Activated T-helper 2 cell treated with anti-CD3 and anti-CD28 coated beads, Interferon-gamma antibody, Interleukin-2, Interleukin-4, amounts not matched to agents 10 μg/mL and 5 μg/mL and 100 μg/mL, durations not matched to agents 14 hours and 24 hours and 36 hours (primary cell): ENCODE results near the gene ADAMTS12. TPM values are rescaled to one million over a fixed set of nuclear protein-coding genes. Genes with fewer than 3 reads are reported as not detected.

Experiments used
- DNase-seq: peaks from one replicate; pipeline ENCODE4 v3.0.0; 2021; ENCODE audit warnings: low spot score
- H3K27ac Mint-ChIP-seq: one replicate; pipeline ENCODE4 v1.8.0; 2021; ENCODE audit warnings: mixed read lengths
- H3K27me3 Mint-ChIP-seq: one replicate; pipeline ENCODE4 v1.8.0; 2021; ENCODE audit warnings: low read depth, mixed read lengths
- H3K36me3 Mint-ChIP-seq: one replicate; pipeline ENCODE4 v1.8.0; 2021; ENCODE audit warnings: low read depth, mixed read lengths
- H3K4me1 Mint-ChIP-seq: one replicate; pipeline ENCODE4 v1.8.0; 2021; ENCODE audit warnings: low read depth, mixed read lengths
- H3K4me3 Mint-ChIP-seq: one replicate; pipeline ENCODE4 v1.8.0; 2021; ENCODE audit warnings: low read depth, mild to moderate bottlenecking, moderate library complexity, mixed read lengths
- H3K9me3 Mint-ChIP-seq: one replicate; pipeline ENCODE4 v1.8.0; 2021; ENCODE audit warnings: mixed read lengths
- intact Hi-C: fragments of 100-400 bp; cut with micrococcal nuclease; formaldehyde crosslinking; loops from one replicate; pipeline ENCODE4 v1.15.1; 2023
- total RNA-seq: library from RNA; stranded (reverse); gene quantifications from 2 replicates; pipeline ENCODE4 v1.2.3, GENCODE V29; 2022

The ADAMTS12 gene
- total RNA-seq, 1 donor from 2014 or later, result not detected

DNA sequence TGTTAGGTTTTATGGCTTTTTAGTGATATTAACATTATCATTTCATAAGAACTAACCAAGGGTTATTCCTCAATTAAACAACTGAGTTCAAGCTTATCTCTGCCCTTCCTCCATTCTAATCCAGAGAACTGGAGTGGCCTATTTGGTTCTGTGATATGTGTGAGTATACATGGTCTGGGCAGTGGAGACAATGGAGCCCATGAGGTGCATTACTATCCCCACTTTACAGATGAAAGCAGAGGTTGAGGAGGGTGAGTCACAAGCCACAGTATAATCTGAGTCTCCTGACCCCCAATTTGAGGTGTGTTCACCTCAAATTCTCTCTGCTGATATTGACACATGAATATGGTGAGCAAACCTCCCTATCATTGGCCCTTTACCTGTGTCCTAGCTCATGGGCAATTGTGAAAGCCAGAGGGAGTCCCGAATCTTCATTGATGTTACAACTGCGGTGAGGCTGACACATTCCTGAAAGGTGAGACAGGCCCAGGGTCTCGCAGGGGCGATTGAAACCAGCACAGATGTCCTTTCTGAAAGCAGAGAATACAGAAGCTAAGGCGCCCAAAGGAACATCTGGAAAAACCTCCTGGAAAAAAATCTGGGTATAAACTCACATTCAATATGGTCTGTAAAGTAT is 233.9 kb downstream of the ADAMTS12 start:
- Mint-ChIP-seq H3K4me1 (no peaks in the 10 kb centered on the region), H3K9me3 (no peaks in the 10 kb centered on the region), H3K4me3 (no peak overlapping the region), H3K36me3 (no peaks in the 10 kb centered on the region), H3K27ac (no peak overlapping the region), H3K27me3 (no peaks in the 10 kb centered on the region)
- no peak for DNase-seq
- intact Hi-C loops, result no loop called here

DNA sequence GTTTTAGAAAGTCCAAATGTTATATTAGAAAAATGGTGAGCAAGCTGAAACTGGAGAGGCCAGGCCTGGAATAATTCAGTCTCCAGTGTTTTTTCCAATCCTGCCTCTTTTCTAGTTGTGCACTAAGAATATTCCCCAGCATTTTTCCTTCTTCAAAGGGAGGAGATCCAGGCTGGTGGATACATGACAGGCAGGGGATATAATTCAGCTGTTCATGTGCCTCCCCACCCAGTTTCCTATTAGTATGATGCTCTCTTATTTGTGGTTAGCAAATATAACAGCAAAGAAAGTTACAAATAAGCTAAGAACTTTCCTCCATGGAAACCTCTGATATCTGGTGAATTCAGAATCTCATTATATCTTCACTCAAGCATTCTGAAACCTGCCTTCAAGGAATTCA is 234.6 kb downstream of the ADAMTS12 start:
- intact Hi-C loops, result no loop called here
- H3K4me3 Mint-ChIP-seq, result no peak overlapping the region
- no peaks in the 10 kb centered on the region for H3K36me3 Mint-ChIP-seq
- no peak overlapping the region for H3K27ac Mint-ChIP-seq
- DNase-seq, result no peak
- no peaks in the 10 kb centered on the region for H3K4me1 Mint-ChIP-seq
- H3K9me3 Mint-ChIP-seq, result no peaks in the 10 kb centered on the region
- H3K27me3 Mint-ChIP-seq, result no peaks in the 10 kb centered on the region

DNA sequence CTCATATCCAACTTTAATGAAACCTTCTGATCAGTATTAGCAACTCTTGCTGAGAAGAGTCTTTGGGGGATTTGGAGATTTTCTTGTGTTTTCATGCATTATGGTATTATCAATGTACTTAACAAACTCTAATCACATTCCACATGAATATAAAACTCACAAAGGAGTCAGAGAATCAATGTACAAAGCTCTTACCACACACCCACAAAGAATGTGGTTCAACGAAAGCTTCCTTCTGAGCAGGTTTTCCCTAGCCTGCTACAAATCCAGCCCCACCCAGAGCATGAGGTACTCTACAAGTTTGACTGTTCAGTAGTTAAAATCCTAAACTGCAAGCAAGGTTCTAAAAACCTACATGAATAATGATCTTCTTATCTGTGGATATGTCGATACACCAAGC is 240.9 kb downstream of the ADAMTS12 start:
- Mint-ChIP-seq H3K36me3 (no peaks in the 10 kb centered on the region), H3K27ac (no peak overlapping the region), H3K4me3 (no peak overlapping the region), H3K27me3 (no peaks in the 10 kb centered on the region), H3K4me1 (no peaks in the 10 kb centered on the region), H3K9me3 (no peaks in the 10 kb centered on the region)
- no peak for DNase-seq
- intact Hi-C loops, result no loop called here

DNA sequence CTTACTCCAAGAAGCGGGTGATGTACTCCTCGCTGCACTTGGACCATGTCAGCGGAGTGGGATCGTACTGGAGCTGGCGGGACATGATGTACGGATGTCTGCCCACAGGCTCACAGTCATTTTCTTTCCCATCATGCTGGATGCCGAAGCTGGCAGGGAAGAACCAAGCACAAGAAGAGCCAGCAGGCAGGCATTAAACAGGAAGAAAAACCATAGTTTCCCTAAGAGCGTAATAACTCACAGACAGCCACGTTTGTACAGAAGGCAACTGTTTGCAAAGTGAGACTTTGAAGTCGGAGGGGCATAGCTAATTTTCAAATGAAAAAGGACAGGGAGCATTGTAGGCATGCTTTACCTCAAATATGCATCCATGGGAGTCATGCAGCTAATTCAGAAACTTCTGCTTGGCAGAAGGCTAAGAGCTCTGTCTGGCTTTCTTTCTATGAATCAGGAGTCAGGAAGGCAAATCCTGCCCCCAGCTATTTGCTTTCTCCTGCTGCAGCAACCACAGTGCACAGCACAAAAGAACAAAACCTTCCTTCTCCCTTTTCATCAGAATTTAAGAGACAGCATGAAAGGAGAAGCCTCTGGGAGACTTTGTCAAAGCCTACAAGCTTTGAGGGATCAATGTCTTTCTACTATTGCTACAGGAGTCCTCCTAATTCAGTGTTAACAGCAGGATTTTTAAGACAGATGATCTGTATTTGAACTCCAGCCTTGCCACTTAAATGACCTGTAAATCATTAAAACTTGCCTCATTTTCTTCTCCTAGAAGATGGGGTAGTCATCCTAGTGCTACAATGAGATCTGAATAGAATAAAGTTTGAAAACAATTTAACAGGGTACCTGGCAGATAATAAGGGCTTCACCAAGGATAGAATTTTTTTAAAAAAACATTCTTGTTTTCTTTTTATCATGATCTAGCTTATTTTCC is 242.0 kb downstream of the ADAMTS12 start:
- no peak overlapping the region for H3K27ac Mint-ChIP-seq
- H3K9me3 Mint-ChIP-seq, result peaks cover 3% of the 10 kb centered on the region
- H3K4me1 Mint-ChIP-seq, result no peaks in the 10 kb centered on the region
- H3K27me3 Mint-ChIP-seq, result no peaks in the 10 kb centered on the region
- H3K36me3 Mint-ChIP-seq, result no peaks in the 10 kb centered on the region
- intact Hi-C loops, result no loop called here
- no peak for DNase-seq
- no peak overlapping the region for H3K4me3 Mint-ChIP-seq

DNA sequence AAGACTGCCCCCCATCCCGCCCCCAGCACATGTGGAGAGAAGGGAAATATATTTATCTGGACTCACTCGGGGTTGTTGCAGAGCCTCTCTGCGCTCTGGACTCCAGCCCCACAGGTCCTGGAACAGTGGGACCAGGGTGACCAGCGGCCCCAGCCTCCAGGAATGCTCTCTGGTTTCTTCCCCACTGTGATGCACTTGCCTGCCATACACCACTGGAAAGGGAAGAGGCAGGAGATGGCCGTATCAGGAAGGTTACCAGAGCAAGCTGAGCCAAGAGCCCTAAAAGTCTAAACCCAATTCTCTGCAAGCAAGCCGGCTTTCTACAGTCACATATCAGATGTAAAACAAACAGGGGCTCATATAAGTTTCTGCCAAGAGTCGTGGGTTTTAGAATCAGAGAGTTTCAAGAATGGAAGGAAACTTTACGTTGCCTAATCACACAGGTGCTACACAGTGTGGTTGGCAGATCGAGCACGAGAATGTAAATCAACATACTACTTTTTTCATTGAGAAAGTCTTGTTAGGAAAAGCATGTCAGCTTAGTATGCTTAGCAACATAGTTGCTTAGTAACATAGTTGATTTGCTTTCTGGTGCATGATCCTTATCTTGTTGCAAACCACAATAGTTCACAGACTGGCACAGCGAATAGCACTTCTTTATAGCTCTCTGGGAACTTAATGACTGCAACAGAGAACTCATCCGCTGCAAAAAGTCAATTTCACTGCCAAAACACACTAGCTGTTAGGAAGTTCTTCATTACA is 249.9 kb downstream of the ADAMTS12 start:
- intact Hi-C loops, result no loop called here
- no peaks in the 10 kb centered on the region for H3K4me1 Mint-ChIP-seq
- DNase-seq, result no peak
- H3K36me3 Mint-ChIP-seq, result no peaks in the 10 kb centered on the region
- H3K27me3 Mint-ChIP-seq, result no peaks in the 10 kb centered on the region
- no peak overlapping the region for H3K27ac Mint-ChIP-seq
- peaks cover 3% of the 10 kb centered on the region for H3K9me3 Mint-ChIP-seq
- no peak overlapping the region for H3K4me3 Mint-ChIP-seq

DNA sequence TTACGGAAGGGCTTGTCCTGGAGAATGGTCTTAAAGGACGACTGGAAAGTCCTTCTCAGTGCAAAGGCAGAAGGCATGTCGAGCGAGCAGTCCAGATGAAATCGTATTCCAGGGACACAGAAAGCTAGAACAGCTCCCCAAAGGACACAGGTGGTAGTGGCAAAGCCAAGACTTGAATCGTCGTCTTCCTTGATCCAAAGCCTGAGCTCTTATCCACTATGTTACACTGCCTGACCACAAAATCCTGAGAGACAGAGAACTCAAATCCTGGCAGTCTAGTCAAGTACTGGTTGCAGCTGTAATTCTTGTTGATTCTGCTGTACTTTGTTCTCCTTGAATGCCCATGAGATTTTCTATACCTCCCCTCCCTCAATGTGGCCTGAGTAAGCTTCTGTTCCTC is 252.3 kb downstream of the ADAMTS12 start:
- Mint-ChIP-seq H3K27me3 (no peaks in the 10 kb centered on the region), H3K36me3 (no peaks in the 10 kb centered on the region), H3K27ac (no peak overlapping the region), H3K4me1 (no peaks in the 10 kb centered on the region), H3K9me3 (no peaks in the 10 kb centered on the region), H3K4me3 (no peak overlapping the region)
- intact Hi-C loops, result no loop called here
- DNase-seq, result no peak

DNA sequence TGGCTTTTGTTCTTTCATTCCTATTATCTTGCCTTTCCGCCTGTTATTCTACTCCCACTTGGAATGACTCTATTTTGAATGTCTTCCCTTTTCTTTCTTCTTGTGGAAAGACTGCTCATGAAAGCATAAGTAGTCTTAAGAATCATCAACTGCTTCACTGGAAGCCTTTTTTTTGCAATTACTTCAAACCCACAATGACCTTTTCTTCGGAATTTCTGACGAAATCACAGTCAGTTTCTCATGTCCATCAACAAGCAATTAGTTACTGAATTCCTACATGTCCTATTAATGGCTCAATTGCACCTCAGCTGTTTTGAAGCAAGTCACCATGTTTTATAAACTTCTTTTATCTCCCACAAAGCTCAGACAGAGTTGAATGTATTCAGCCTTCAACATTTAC is 254.8 kb downstream of the ADAMTS12 start:
- H3K36me3 Mint-ChIP-seq, result no peaks in the 10 kb centered on the region

DNA sequence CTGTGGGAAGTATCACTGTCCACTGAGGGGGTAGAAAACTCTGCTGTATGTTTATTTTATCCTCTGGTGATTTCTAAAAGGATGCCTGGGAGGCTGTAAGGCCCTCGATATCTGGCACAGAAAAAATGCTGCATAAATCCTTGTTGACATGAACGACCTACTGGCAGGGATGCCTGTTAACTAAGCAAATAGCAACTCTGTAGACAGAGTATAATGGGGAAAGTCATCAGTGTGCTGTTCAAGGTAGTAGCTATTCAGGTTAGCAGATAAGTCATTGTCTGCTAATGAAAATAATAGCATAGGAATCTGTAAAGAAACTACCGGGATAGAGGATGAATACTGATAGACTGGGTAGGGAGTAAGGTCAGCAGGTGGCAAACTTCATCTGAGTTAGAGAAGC is 256.2 kb downstream of the ADAMTS12 start:
- no peaks in the 10 kb centered on the region for H3K4me1 Mint-ChIP-seq
- no peak overlapping the region for H3K4me3 Mint-ChIP-seq
- DNase-seq, result no peak
- no peaks in the 10 kb centered on the region for H3K27me3 Mint-ChIP-seq
- no peaks in the 10 kb centered on the region for H3K9me3 Mint-ChIP-seq
- no peaks in the 10 kb centered on the region for H3K36me3 Mint-ChIP-seq
- intact Hi-C loops, result no loop called here
- H3K27ac Mint-ChIP-seq, result no peak overlapping the region

More for the DNA sequence above, 254.8 kb downstream of the ADAMTS12 start:
- H3K9me3 Mint-ChIP-seq, result no peaks in the 10 kb centered on the region
- H3K4me3 Mint-ChIP-seq, result no peak overlapping the region
- H3K4me1 Mint-ChIP-seq, result no peaks in the 10 kb centered on the region
- intact Hi-C loops, result no loop called here
- H3K27ac Mint-ChIP-seq, result no peak overlapping the region
- no peaks in the 10 kb centered on the region for H3K27me3 Mint-ChIP-seq
- no peak for DNase-seq

DNA sequence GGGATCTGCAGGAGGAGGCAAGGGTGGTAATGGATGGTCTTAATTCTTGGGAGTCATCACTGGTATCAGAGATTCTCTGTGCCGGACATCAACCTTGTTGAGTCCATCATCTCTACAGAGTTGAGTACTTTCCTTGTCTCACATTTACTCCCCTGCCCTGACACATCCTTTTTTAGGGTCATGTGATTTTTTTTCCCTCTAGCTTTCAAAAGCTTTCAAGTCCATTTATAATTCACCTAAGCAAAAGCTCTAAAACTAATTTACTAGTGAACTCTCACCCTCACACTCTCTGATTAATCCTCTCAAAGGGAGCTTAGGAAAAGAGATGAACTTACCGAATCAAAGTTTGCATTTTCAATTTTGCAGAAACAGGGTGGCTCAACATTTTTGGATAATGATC is 258.1 kb downstream of the ADAMTS12 start:
- H3K27me3 Mint-ChIP-seq, result no peaks in the 10 kb centered on the region
- H3K36me3 Mint-ChIP-seq, result no peaks in the 10 kb centered on the region
- H3K27ac Mint-ChIP-seq, result no peak overlapping the region
- no peak overlapping the region for H3K4me3 Mint-ChIP-seq
- H3K4me1 Mint-ChIP-seq, result no peaks in the 10 kb centered on the region
- H3K9me3 Mint-ChIP-seq, result no peaks in the 10 kb centered on the region
- intact Hi-C loops, result no loop called here
- DNase-seq, result no peak

DNA sequence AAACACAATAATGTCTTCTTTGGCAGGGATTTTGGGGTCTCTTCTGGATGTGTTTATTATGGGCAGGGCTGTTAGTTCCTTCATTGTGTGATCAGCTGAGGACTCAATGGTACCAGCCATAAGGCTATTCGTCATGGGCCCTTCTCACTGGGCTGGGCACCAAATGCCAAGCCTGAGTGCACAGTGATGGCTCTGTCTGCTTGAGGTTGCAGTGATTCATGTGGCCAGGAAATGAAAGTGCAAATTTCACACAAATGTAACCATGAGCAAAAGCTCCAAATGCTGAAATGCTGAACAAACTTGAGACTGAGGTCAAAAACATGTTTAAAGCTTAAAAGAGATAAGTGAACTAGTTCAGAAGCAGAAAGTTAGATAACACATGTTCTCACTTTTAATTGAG is 260.0 kb downstream of the ADAMTS12 start:
- Mint-ChIP-seq H3K4me3 (no peak overlapping the region), H3K27ac (no peak overlapping the region), H3K4me1 (no peaks in the 10 kb centered on the region)

DNA sequence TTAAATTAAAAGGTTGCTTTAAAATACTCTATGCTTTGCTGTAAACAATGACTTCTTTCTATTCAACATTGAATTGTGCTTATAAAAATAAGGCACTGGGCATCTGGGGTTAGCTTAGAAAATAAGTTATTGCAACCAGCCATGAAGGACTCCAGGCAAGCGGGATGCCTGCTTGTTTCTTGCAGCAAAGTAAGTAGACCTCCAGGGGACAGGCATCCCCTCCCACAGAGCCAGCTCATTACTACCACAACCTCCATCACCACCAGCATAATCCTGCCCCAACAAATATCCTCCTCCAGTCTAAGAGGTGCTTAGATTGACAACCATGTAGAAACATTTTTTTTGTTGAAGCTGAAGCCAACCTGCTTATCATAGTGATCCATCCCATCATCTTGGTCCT is 260.7 kb downstream of the ADAMTS12 start:
- no peak for DNase-seq
- H3K4me3 Mint-ChIP-seq, result no peak overlapping the region
- H3K36me3 Mint-ChIP-seq, result no peaks in the 10 kb centered on the region
- H3K9me3 Mint-ChIP-seq, result no peaks in the 10 kb centered on the region
- H3K4me1 Mint-ChIP-seq, result no peaks in the 10 kb centered on the region
- H3K27ac Mint-ChIP-seq, result no peak overlapping the region
- no peaks in the 10 kb centered on the region for H3K27me3 Mint-ChIP-seq
- intact Hi-C loops, result no loop called here

More for the DNA sequence above, 260.0 kb downstream of the ADAMTS12 start:
- Mint-ChIP-seq H3K36me3 (no peaks in the 10 kb centered on the region), H3K27me3 (no peaks in the 10 kb centered on the region), H3K9me3 (no peaks in the 10 kb centered on the region)
- no peak for DNase-seq
- intact Hi-C loops, result no loop called here

DNA sequence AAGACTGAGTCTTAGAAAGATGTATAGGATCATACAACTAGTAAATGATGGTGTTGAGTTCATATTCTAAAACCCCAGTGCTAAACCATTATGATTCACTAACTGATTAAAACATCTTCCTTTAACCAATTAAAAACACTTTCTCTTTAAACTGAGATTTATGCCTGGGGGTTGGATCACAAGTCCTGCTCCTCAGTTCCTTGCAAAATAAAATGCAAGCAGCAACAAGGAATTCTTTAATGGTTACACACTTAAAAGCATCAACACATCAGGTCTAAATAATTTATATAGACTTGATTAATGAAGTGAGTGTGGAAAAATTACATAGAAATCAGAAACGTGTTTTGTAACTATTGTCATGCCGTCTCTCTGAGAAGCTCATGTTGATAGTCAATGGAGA is 261.8 kb downstream of the ADAMTS12 start:
- Mint-ChIP-seq H3K36me3 (no peaks in the 10 kb centered on the region), H3K4me3 (no peak overlapping the region), H3K27ac (no peak overlapping the region), H3K4me1 (no peaks in the 10 kb centered on the region), H3K27me3 (no peaks in the 10 kb centered on the region), H3K9me3 (no peaks in the 10 kb centered on the region)
- no peak for DNase-seq
- intact Hi-C loops, result no loop called here

DNA sequence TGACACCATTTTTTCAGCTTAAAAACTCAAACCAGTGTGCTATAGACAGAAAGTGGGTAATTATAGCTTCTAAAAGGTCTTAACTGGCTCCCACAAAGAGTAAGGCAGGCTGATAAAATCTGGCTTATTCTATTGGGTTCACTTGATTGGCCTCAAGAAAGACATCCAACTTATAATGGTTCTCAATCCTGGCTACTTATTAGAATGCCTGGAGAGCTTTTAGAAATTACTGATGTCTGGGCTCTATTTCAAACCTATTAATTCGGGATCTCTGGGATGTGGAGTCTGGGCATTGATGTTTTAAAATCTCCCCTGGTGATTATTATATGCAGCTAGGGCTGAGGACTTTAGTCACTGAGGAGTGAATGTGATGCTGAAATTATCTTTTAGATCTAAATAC is 263.0 kb downstream of the ADAMTS12 start:
- DNase-seq, result no peak
- no peaks in the 10 kb centered on the region for H3K36me3 Mint-ChIP-seq
- no peaks in the 10 kb centered on the region for H3K9me3 Mint-ChIP-seq
- no peak overlapping the region for H3K4me3 Mint-ChIP-seq
- H3K27me3 Mint-ChIP-seq, result peaks cover 3% of the 10 kb centered on the region
- no peaks in the 10 kb centered on the region for H3K4me1 Mint-ChIP-seq
- H3K27ac Mint-ChIP-seq, result no peak overlapping the region
- intact Hi-C loops, result no loop called here
